Measurements from ENCODE around the gene MUTYH.

MUTYH gene

DNA sequence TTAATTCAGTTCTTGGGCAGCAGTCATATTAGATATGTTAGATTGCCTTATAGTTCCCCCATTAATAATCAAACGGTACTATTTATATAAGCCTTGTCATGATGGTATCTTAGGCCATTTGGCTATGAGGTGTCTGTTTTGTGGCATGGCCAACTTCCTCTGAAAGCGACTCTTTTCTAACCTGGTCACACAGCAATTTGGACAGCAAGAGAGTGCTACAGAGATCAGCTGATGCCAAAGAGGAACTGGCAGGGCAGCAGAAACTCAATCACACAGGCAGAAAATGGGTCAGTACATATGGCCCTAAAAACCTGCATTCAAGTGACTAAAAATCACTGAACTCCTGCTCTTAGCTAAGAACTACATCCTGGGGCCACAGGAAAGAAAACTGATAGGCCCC is 13.4 kb upstream of the MUTYH start:
- no peak for TF ChIP-seq CTCF (IDR thresholded peaks at IDR 0.05; ENCODE audit: borderline replicate concordance, control extremely low read depth, extremely low read depth, insufficient read depth, missing control alignments)
- in situ Hi-C loops (cut with MboI; ENCODE audit: low sequenced_read_pairs, unreplicated experiment): no loop called here
- DNase-seq (ENCODE audit: low spot score): no peak

GRCh38 chr1:45351508-45351907 is 11.3 kb upstream of the MUTYH start:
- in situ Hi-C loops (cut with MboI; ENCODE audit: low sequenced_read_pairs, unreplicated experiment): no loop called here
- DNase-seq (ENCODE audit: low spot score): no peak
- no peak for TF ChIP-seq CTCF (IDR thresholded peaks at IDR 0.05; ENCODE audit: borderline replicate concordance, control extremely low read depth, extremely low read depth, insufficient read depth, missing control alignments)

DNA sequence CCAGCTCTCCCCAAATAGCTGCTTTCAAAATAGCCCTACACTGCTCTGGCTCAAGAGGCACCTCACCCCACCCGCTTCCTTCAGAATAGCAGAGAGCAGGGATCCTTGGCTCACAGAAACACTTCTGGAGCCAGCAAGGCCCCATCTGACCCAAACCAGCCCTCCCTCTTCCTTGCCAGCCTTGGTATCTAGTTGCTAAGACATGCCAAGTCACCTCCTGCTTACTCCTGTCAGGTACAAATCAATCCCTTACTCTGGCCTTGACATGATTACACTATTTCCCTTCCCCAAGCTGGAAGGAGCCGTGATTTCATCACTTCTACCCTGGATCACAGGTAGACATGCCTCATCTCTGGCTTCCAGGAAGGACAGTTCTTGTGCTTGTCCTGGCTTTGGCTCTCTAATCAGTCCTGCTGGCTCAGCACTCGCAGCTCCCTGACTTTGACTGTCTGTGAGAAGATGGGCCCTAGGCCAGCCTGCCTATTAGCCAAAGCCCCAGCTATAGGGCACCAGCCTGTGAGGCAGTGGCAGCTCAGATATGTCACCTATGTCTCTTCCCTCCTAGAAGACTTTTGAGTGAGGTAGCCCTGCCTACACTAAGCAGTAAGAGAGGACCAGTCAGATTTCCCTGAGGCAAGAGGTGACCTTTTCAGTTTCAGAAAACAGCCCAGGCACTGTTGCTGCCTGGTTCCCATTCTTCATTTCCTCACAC is 8.9 kb upstream of the MUTYH start:
- no peak for DNase-seq (ENCODE audit: low spot score)
- TF ChIP-seq CTCF (IDR thresholded peaks at IDR 0.05; ENCODE audit: borderline replicate concordance, control extremely low read depth, extremely low read depth, insufficient read depth, missing control alignments): no peak
- in situ Hi-C loops (cut with MboI; ENCODE audit: low sequenced_read_pairs, unreplicated experiment): no loop called here

DNA sequence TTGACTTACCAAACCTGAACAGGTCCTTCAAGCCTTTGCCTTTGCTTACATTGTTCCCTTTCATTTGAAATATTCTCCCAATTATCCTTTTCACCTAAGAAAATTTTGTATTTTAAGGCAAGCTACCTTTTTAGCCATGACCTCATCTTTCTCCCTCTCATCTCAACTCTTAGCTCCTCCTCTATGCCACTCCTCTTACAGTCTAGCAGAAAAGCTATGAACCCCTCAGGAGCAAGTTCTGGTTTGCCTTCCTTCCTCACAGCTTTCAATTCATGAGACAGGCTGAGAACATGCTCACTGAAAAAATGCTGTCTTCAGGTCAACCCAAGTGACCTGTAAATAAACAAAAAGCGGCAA is 8.3 kb upstream of the MUTYH start:
- in situ Hi-C loops (cut with MboI; ENCODE audit: low sequenced_read_pairs, unreplicated experiment): no loop called here
- DNase-seq (ENCODE audit: low spot score): no peak

GRCh38 chr1:45348020-45348419 is 7.8 kb upstream of the MUTYH start:
- in situ Hi-C loops (cut with MboI; ENCODE audit: low sequenced_read_pairs, unreplicated experiment): no loop called here
- TF ChIP-seq CTCF (IDR thresholded peaks at IDR 0.05; ENCODE audit: borderline replicate concordance, control extremely low read depth, extremely low read depth, insufficient read depth, missing control alignments): no peak
- DNase-seq (ENCODE audit: low spot score): no peak

More for the DNA sequence above, 8.3 kb upstream of the MUTYH start:
- no peak for TF ChIP-seq CTCF (IDR thresholded peaks at IDR 0.05; ENCODE audit: borderline replicate concordance, control extremely low read depth, extremely low read depth, insufficient read depth, missing control alignments)

GRCh38 chr1:45346473-45346872 is 6.2 kb upstream of the MUTYH start:
- in situ Hi-C loops (cut with MboI; ENCODE audit: low sequenced_read_pairs, unreplicated experiment): no loop called here
- no peak for DNase-seq (ENCODE audit: low spot score)
- TF ChIP-seq CTCF (IDR thresholded peaks at IDR 0.05; ENCODE audit: borderline replicate concordance, control extremely low read depth, extremely low read depth, insufficient read depth, missing control alignments): no peak

Data from GM13976 (cell line).